GM12891 (cell line): ENCODE results near the gene ACTR3C.
A peak's percentile ranks its signal among the peaks of the same experiment; 100 is the strongest.
"Not testable (repeated sequence)": the region's sequence is repeated elsewhere in the genome, so short reads cannot be mapped to it uniquely, and the experiment has no call there.

ENCODE experiments used
- DNase-seq: peaks from one replicate; pipeline ENCODE4 v3.0.0; 2011; ENCODE audit warnings: low spot score; ENCODE audit not compliant: insufficient read length
- FAIRE-seq: peaks from 2 replicates; lab custom pipeline; 2011; peaks lifted over from hg19 to GRCh38; lab: Jason Lieb, UNC
- SPI1 ChIP-seq: IDR thresholded peaks from 2 replicates; pipeline ENCODE4 v1.6.1; 2011; ENCODE audit warnings: low read depth, low read length, control low read depth

The ACTR3C gene

DNA sequence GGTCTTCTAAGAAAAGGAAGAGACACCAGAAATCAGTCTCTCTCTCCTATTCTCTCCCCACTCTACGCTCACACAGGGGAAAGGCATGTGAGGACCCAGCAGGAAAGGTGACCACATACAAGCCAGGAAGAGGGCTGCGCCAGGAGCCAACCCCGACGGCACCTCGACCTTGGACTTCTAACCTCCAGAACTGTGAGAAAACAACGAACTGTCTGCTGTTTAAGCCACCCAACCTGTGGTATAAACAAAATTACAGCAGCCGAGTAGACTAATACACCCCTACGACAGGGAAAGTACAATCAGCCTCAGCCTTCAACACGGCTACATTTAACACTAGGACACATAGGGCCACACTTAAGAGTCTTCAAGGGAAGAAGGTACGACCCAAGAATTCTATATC lies 26.5 kb downstream of the ACTR3C start:
- DNase-seq: not testable (repeated sequence)
- peak; percentile 31 for FAIRE-seq

DNA sequence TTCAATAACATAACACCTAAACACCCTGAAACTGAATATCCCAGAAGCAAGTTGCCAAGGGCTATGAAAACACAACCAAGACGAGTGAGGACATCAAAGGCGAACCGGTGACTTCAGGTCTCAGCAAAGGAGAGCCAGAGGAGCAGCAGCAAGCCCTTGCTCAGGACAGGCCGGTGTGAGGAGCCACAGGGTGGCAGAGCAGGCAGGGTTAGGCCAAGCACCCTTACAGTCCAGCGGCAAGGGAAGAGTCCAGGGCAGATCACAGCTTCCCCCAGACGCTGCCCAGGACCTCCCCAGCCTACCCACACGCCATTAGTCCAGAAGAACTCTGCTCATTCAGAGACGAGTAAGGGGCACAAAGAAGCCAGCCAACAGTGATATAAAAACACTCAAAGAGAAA lies 27.7 kb downstream of the ACTR3C start:
- DNase-seq, FAIRE-seq: not testable (repeated sequence)

DNA sequence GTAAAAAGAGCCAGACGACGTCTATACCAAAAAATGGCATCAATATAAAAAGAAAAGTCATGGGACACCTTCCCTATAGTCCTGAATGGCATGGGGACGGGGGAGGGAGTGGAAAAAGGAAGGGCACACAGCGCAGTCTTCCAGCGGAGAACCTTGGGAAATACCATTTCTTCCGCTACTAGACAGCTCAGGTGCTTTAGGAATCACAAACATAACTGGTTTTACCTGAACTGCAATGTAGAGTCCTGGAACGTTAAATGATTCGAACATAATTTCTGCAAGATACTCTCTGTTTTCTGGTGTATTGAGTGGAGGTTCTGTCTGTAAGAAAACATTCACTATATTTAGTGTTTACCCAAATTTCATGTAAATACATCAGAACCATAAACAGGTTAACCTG lies 28.3 kb downstream of the ACTR3C start:
- not testable (repeated sequence) for FAIRE-seq, DNase-seq

DNA sequence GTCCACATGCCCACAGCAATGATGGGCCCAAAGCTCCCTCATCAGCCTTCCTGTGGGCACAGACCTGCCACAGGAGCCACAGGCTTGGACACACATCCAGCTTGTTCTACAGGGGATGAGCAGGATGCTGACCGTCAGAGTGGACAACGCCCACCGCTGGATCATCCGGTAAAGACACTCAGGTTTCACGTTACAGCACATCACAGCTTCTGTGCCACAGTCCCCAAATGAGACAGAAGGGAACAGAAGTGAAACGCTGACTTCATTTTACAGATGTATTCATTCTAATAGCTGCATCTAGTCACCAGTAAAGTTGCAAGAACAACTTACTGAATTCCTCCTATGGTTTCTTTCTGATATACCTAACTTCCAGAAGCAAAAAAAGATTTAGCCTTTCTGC lies 33.0 kb downstream of the ACTR3C start:
- FAIRE-seq, DNase-seq: not testable (repeated sequence)
- peak; percentile 25 for TF ChIP-seq SPI1

DNA sequence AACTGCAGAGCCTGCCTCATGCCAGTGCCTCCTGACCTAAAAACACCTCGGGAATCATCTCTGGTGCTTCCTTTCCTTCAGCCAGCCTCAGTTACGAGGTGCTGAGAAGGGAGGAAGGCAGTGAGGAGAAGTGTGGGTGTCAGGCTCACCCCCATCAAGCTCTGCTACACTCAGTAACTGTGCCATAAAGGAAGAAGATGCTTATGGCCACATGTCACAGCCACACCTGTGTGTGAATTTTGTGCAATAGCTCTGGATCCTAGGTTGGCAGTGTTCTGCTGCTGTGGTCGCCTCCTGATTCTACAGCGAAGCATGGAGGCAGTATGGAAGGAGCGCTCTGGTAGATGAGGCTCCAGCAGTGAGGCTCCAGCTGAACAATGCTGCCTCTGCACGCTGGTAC lies 34.5 kb downstream of the ACTR3C start:
- not testable (repeated sequence) for FAIRE-seq, DNase-seq

DNA sequence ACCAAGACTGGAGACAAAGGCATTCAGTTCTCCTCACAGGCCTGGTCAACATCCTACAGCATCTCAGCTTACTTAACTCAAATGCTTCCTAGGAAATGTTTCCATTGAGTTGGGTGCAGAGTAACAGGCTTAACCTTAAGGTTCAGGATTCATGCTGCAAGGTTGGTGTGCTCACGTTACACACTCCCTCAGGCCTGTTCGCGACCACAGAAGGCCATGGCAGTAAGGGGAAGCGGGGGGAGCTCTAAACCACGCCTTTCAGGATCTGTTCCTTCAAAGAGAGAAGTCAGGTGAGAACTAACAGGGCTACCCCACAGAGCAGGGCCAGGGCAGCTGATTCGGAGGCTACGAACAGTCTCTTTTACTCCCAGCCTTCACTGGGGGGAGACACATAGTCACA lies 35.5 kb downstream of the ACTR3C start:
- FAIRE-seq: not testable (repeated sequence)

DNA sequence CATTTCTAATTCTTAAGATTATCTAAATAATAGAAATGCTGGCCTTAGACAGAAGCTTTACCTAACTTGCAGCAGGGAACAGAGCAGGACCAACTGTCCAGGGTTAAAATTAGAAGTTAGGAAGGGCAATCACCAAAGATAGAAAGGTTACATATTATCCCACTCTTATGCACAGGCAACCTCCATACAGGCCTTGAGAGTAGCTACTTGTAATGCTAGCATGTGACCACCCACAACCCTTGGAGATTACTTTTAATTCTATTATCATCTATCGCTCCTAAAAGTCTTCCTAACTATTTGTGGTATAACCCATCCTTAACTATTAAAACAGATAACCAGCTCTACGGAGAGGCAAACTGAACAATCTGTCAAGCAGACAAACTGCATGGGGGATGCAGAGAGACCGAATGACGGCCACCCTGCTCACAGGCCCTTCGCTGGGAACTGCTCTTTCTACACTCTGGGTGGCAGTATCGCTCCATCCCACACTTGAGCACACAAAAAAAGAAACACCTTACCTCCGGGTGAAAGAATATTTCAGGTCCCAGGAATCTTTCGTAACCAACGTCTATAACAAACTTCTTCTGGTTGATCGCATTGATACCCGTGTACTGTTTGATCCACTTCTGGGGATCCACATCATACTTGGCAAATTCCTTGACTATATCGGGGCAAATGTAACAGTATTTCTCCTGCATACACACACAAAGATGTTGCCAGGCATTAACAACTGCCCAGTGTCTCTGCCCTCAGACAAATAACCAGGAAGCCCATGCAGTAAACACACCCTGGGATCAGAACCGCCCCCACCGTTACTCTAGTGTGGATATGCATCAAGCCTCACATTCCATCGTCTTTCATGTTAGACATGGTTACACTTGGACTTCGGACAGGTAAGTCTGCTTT lies 37.2 kb downstream of the ACTR3C start:
- DNase-seq: not testable (repeated sequence)
- FAIRE-seq: peak; percentile 86

More for the DNA sequence above, 35.5 kb downstream of the ACTR3C start:
- DNase-seq: not testable (repeated sequence)

DNA sequence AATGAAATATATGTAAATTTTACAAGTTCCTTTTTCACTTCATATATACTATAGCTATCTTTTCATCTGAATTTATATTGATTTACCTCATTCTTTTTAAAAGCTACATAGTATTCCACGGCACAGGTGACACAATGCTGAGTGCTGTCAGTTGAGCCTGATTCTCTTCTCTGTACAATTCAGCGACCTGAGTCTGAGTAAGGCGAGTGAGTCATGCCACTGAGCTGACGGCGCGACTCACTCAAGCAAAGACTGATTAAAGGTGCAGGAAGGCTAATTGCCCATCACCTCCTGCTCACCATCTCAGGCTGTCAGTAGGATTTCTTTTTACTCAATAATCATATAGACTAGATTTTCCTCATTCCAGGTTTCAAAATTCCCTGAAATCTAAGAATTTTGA lies 39.7 kb downstream of the ACTR3C start:
- not testable (repeated sequence) for DNase-seq
- FAIRE-seq: peak; percentile 28

DNA sequence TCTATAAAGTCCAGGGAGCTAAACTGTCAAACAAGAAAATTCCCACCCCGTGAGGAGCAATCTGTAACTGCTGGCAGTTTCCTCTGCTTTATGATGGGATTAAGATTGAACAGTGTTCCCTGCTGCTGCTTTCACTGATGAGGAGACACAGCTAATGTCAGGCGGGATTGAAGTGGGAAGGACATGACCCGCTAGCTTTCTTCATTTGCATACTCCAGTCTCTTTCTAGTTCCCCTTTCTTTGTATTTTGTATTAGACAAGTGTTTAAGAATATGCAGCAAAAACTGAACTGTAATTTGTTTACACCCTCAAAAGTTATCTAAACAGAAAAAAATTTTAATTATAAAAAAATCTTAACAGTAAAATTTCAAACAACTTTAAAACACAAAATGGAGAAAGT lies 40.2 kb downstream of the ACTR3C start:
- DNase-seq, FAIRE-seq: not testable (repeated sequence)

DNA sequence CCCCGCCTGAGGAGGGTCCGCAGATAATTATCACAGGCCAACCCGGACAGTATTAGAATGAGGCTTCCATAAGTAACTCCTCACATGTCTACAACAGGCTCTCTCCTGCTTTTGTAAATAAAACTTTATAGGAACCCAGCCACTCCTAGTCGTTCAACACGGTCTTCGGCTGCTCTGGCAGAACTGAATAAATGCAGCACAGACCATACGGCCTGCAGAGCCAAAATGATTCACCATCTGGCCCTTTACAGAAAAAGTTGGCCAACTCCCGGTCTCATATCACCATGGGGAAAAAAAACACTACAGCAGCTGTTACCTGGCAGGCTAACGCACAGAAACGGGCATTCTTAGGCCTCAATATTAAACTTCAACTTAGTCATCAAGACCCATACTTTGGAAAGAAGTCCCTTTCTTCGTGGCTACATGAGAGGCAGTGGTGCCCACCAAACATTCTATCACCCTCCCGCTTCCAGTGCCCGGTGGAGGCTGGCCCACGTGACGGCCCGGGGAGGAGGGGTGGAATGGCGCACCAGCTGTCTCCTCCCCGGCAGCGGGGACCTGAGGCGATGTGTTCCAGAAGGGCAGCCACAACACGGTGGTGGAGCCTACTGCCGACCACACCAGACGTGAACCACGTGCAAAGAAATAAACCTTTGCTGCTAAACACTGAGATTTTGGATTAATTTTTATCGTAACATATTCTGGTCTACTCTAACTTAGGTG lies 41.5 kb downstream of the ACTR3C start:
- not testable (repeated sequence) for DNase-seq, FAIRE-seq

DNA sequence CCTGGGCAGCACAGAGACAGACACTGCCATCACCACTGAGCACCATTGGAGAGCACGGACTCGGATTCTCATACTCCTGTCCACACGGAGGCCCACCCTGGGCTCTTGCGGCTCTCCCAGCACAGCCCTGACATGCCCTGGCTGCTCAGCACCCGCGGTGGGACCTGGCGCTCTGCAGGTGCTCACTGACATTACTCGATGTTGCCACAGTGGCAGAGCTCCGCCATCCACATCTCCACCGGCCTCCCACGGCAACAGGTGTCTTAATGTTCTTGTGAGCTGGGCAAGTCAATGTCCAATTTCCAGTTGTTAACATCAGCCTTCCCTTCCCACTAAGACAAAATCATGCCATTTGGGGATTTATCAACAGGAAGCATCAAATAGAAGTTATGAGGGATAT lies 45.0 kb downstream of the ACTR3C start:
- not testable (repeated sequence) for FAIRE-seq, DNase-seq

DNA sequence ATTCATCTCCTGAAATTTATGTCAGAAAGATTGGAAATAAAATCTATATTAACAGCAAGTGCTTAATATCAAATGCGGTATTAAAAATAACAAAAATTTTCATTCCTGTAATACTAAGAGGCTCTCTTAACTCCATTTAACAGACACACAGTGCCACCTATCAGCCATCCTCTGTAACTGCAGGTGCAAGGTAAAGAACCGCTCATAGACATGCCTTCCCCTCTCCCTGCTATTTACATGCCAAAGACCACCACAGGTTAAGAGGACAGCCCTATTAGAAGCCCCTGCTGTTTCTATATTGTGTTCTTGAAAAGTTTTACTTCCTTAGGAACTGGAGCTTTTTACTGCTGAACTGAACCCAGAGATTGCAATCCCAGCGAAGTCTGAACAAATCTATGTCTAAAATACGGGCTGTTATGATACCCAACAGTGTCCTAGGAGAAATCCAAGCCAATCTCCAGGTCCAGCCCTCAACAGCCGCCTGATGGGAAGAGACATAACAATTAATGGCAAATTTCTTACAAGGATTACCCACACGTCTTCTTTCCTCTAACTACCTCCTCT lies 47.1 kb downstream of the ACTR3C start:
- FAIRE-seq: peak; percentile 55
- not testable (repeated sequence) for DNase-seq

DNA sequence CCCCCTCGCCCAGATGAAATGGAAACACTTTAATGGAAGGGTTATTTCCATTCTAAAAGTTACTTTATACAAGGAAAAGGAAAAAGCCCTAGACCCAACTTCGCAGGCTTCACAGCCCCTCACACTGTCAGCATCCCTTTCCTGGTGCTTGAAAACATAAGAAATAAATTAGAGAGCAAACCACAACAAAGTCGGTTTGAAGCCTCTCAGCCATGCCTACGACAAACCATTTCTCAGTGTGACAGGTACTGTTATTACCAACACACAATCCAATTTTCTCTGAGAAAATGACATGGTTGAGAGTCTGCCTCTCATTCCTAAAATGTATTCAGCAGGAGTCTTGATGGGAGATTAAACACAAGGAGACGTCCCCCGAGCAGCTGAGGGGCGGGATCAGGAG lies 51.4 kb downstream of the ACTR3C start:
- DNase-seq, FAIRE-seq: not testable (repeated sequence)

DNA sequence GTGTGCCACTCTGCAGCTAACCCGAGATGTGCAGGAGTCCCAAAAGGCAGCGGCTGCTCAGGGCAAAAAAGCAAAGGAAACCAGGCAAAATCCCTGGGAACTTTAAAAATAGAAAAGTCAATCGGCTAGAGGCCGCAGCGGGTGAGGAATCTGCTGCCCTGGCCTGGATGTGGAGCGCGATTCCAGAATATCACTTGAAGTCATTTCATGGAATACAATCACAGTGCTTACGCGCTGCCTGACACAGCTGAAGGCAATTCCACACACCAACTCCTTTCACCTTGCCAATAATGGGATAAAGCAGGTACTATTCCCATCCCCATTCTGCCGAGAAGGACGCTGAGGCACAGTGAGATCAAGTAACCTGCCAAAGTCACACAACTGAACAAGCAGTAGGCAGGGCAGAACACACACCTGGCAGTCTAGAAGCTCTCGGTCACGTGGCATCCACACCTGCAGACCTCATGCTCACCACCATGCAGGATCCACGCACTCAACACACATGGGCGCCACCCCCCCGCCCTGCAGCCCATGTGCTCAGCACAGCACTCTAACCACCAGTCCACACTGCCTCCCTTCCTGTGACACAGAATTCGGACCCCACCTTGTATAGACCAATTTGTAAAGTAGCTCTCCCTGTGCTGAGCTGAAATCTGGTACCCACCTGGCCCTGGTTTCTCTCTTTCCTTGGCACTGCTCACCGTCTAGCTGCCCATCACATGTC lies 53.1 kb downstream of the ACTR3C start:
- peak; percentile 61 for FAIRE-seq
- not testable (repeated sequence) for DNase-seq

DNA sequence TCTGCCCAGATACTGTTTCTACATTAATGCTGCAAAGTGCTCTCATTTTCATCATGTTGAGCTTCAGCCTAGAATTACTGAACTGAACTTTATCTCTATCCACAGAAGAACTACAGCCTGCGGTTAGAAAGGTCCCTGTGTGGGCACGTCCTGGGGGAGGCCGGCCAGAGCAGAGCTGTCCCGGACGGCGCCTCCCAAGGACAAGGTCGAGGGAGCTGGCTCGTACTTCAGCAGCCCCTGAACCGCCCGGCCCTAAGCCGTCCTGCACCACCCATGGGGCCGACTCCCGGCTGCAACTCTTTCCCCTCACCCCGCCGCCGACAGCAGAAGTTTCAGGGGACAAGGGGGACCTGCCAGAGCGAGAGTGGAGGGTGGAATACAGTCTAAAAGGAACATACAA lies 54.5 kb downstream of the ACTR3C start:
- not testable (repeated sequence) for FAIRE-seq, DNase-seq

DNA sequence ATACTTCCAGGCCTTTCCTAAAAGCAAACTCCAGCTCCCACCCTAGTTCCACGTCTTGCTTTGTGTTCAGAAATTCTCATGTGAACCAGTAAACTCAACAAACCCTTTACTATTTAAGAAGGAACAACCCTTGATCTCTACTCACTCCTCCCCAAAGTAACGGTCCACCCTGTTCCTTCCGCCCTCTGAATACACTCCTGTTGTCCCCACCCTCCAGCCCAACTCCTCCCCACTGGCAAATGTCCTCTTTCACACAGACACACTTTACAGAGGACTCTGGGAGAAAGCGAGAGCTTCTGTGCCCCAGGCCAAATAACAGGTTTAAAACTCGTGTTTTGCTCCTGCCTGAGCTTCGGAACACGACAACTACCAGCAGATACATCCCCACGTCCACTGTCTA lies 55.1 kb downstream of the ACTR3C start:
- FAIRE-seq, DNase-seq: not testable (repeated sequence)

DNA sequence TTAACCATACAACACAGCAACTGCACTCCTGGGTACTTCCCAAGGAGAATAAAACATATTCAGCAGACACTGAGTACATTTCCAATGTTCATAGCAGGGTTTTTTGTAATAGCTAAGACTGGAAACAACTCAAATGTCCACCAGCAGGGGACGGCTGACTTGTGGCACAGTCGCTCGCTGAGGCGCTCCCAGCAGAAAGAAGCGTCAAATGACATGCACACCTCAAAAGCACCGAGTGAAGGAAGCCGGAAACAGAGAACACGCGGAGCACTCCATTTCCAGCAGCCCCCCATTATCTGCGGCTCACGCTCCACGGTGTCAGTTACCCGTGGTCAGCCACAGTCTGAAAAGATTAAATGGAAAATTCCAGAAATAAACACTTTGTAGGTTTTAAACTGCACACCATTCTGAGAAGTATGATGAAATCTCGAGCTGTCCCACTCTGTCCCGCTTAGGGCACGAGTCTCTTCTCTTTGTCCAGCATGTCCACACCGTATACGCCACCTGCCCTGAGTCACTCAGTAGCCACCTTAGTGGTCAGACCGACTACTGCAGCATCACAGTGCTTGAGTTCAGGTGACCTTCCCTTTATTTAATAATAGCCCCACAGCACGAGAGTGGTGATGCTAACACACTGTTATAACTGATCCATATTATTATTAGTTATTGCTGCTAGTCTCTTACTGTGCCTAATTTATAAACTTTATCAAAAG lies 56.2 kb downstream of the ACTR3C start:
- DNase-seq, FAIRE-seq: not testable (repeated sequence)

DNA sequence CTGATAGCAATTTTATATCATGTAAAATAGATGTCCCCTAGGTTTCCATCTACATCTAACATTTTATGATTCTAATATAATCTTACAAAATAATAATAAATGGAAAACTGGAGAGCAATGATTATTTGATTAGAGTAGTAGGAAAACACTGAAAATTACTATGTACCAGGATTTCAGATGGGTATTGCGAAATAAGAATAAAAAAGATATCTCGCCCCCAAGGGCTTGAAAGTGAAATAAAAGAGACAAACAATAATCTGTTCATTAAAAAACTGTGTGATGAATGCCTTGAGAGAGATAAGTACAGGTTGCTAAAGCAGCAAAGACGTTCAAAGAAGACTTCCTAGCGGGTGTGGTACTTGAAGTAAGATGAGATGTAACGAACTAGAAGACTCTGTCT lies 60.7 kb downstream of the ACTR3C start:
- not testable (repeated sequence) for FAIRE-seq, DNase-seq
